IMR-90 (cell line): ENCODE data around the gene TCHP. TPM values are rescaled to one million over a fixed set of nuclear protein-coding genes. Genes with fewer than 3 reads are reported as not detected.

ENCODE experiments used
- microRNA-seq, 2 experiments: library from miRNA; stranded (forward) in 1 of 2; unstranded in 1 of 2; fragments of 10-50 nt in 1 of 2; fragments of <30 nt in 1 of 2; gene quantifications in 1 of 2; microRNA quantifications in 1 of 2; one replicate each; pipeline versions ENCODE3 to v1.1.0; 2013 to 2020; ENCODE audit not compliant: insufficient read depth in 1 of 2, insufficient read length in 1 of 2, unreplicated experiment in 1 of 2
- polyA plus RNA-seq, 3 experiments: library from polyadenylated mRNA; depleted of rRNA; stranded (reverse); fragments of >200 nt; gene quantifications; 2 replicates each; pipeline ENCODE4 v1.2.3, GENCODE V29; 2012; ENCODE audit warnings: low replicate concordance in 1 of 3
- small RNA-seq, 5 experiments: library from RNA; depleted of rRNA; stranded (forward); fragments of <200 nt; gene quantifications; one replicate each; pipeline ENCODE3, GENCODE V24; 2012
- total RNA-seq: library from RNA; depleted of rRNA; stranded (reverse); fragments of >200 nt; gene quantifications from 2 replicates; pipeline ENCODE4 v1.2.3, GENCODE V29; 2012; rRNA removed

Gene TCHP
- total and polyA plus RNA-seq, 2 of the 4 experiments (the other 2 are of a cell fraction) = 6.1 to 13.4 TPM

Small RNA genes within 50 kb of the gene (microRNA-seq; reads per million reads assigned to microRNA genes)
- not detected for gene RN7SL441P (ENCODE audit: insufficient read depth, insufficient read length)

Small RNA genes within 50 kb of the gene (small RNA-seq; reads per million reads assigned to genes)
- gene RN7SL441P = 0 reads per million in 5 experiments

Other genes starting within 250 kb of the TCHP start
- gene FAM222A, start 186.4 kb upstream of the TCHP start, total RNA-seq = under 0.01 TPM in 2 replicates
- gene FAM222A, start 186.4 kb upstream of the TCHP start, polyA plus RNA-seq (2012; rRNA removed) = 0.32 and 0.43 TPM in 2 replicates
- gene TRPV4, start 66.9 kb upstream of the TCHP start, total RNA-seq = 1.1 TPM in 2 replicates
- gene TRPV4, start 66.9 kb upstream of the TCHP start, polyA plus RNA-seq (2012; rRNA removed) = 6.1 and 6.6 TPM in 2 replicates
- gene GLTP, start 19.7 kb upstream of the TCHP start, total RNA-seq = 58.4 and 67.2 TPM in 2 replicates
- 32.5 and 34.4 TPM in 2 replicates for gene GLTP, start 19.7 kb upstream of the TCHP start, polyA plus RNA-seq (2012; rRNA removed)
- 60.5 and 71.9 TPM in 2 replicates for gene GIT2, start 96.1 kb downstream of the TCHP start, total RNA-seq
- gene GIT2, start 96.1 kb downstream of the TCHP start, polyA plus RNA-seq (2012; rRNA removed) = 43.0 and 48.0 TPM in 2 replicates
- 364 and 449 TPM in 2 replicates for gene ANKRD13A, start 99.2 kb downstream of the TCHP start, total RNA-seq
- 299 and 308 TPM in 2 replicates for gene ANKRD13A, start 99.2 kb downstream of the TCHP start, polyA plus RNA-seq (2012; rRNA removed)
- 5.0 and 6.7 TPM in 2 replicates for gene C12orf76, start 148.2 kb downstream of the TCHP start, total RNA-seq
- gene C12orf76, start 148.2 kb downstream of the TCHP start, polyA plus RNA-seq (2012; rRNA removed) = 6.2 and 7.1 TPM in 2 replicates
- 6.1 and 10.6 TPM in 2 replicates for gene IFT81, start 224.1 kb downstream of the TCHP start, total RNA-seq
- 6.7 and 8.1 TPM in 2 replicates for gene IFT81, start 224.1 kb downstream of the TCHP start, polyA plus RNA-seq (2012; rRNA removed)